Astrocyte (in vitro differentiated cells and primary cell): ENCODE measurements around the gene DDRGK1. TPM values are rescaled to one million over a fixed set of nuclear protein-coding genes. Genes with fewer than 3 reads are reported as not detected.

Source experiments
- DNase-seq: peaks from one replicate; pipeline ENCODE4 v3.0.0-alpha.2; 2010; ENCODE audit warnings: low read depth
- FAIRE-seq: peaks from 2 replicates; lab custom pipeline; 2011; peaks lifted over from hg19 to GRCh38; lab: Jason Lieb, UNC
- H2AFZ ChIP-seq: 2 replicates; pipeline ENCODE4 v1.6.0; 2012; ENCODE audit warnings: low read depth, low read length, inconsistent platforms
- H3K27ac ChIP-seq: 2 replicates; pipeline ENCODE4 v1.5.1; 2011; ENCODE audit warnings: low read depth, low read length, inconsistent platforms
- H3K27me3 ChIP-seq: 2 replicates; pipeline ENCODE4 v1.6.0; 2011; ENCODE audit warnings: low read length, inconsistent platforms; ENCODE audit not compliant: insufficient read depth
- H3K36me3 ChIP-seq: 2 replicates; pipeline ENCODE4 v1.5.1; 2011; ENCODE audit warnings: low read length, inconsistent platforms; ENCODE audit not compliant: insufficient read depth
- H3K4me1 ChIP-seq: 2 replicates; pipeline ENCODE4 v1.5.1; 2011; ENCODE audit warnings: low read length, inconsistent platforms; ENCODE audit not compliant: insufficient read depth
- H3K4me2 ChIP-seq: 2 replicates; pipeline ENCODE4 v1.6.0; 2012; ENCODE audit warnings: low read length, inconsistent platforms
- H3K4me3 ChIP-seq: 2 replicates; pipeline ENCODE4 v1.5.1; 2011; ENCODE audit warnings: low read depth, mild to moderate bottlenecking, low read length, inconsistent platforms; ENCODE audit not compliant: insufficient read depth
- H3K79me2 ChIP-seq: 2 replicates; pipeline ENCODE4 v1.6.0; 2012; ENCODE audit warnings: mild to moderate bottlenecking, low read length, inconsistent platforms; ENCODE audit not compliant: insufficient read depth
- H3K9ac ChIP-seq: 2 replicates; pipeline ENCODE4 v1.6.0; 2012; ENCODE audit warnings: mild to moderate bottlenecking, low read length, inconsistent platforms
- H3K9me3 ChIP-seq: 2 replicates; pipeline ENCODE4 v1.5.1; 2012; ENCODE audit warnings: low read depth, mild to moderate bottlenecking, low read length, inconsistent platforms; ENCODE audit not compliant: insufficient read depth
- H4K20me1 ChIP-seq: 2 replicates; pipeline ENCODE4 v1.6.0; 2012; ENCODE audit warnings: low read length, inconsistent platforms; ENCODE audit not compliant: insufficient read depth
- H3K27ac Mint-ChIP-seq: one replicate; pipeline ENCODE4 v1.8.0; 2021; ENCODE audit warnings: mild to moderate bottlenecking, mixed read lengths; ENCODE audit not compliant: unreplicated experiment
- H3K27me3 Mint-ChIP-seq: one replicate; pipeline ENCODE4 v1.8.0; 2021; ENCODE audit warnings: low read depth, mixed read lengths; ENCODE audit not compliant: unreplicated experiment
- H3K36me3 Mint-ChIP-seq: one replicate; pipeline ENCODE4 v1.8.0; 2021; ENCODE audit warnings: low read depth, mixed read lengths; ENCODE audit not compliant: unreplicated experiment
- H3K4me1 Mint-ChIP-seq: one replicate; pipeline ENCODE4 v1.8.0; 2021; ENCODE audit warnings: low read depth, mixed read lengths; ENCODE audit not compliant: unreplicated experiment
- H3K4me3 Mint-ChIP-seq: one replicate; pipeline ENCODE4 v1.8.0; 2021; ENCODE audit warnings: mild to moderate bottlenecking, moderate library complexity, mixed read lengths; ENCODE audit not compliant: unreplicated experiment
- H3K9me3 Mint-ChIP-seq: one replicate; pipeline ENCODE4 v1.8.0; 2021; ENCODE audit warnings: mild to moderate bottlenecking, mixed read lengths; ENCODE audit not compliant: unreplicated experiment
- CTCF ChIP-seq: IDR thresholded peaks from 2 replicates; pipeline ENCODE4 v1.5.1; 2011; ENCODE audit warnings: low read depth, mild to moderate bottlenecking, inconsistent platforms, low read length, moderate library complexity; ENCODE audit not compliant: insufficient read depth
- EZH2 ChIP-seq: IDR thresholded peaks from 2 replicates; pipeline ENCODE4 v1.6.1; 2012; ENCODE audit warnings: mild to moderate bottlenecking, low read length, inconsistent platforms; ENCODE audit not compliant: insufficient read depth
- total RNA-seq: library from RNA; stranded (reverse); gene quantifications from 2 replicates; pipeline ENCODE4 v1.2.1, GENCODE V29; 2021

DDRGK1 gene
- total RNA-seq, 1 donor from 2014 or later, result 36.7 TPM

- no peaks in the 10 kb centered on the region for H3K9me3 Mint-ChIP-seq
- peaks cover 14% of the 10 kb centered on the region for H3K27me3 Mint-ChIP-seq
- peaks cover 3% of the 10 kb centered on the region for H3K36me3 Mint-ChIP-seq
- H3K79me2 ChIP-seq, result no peaks in the 10 kb centered on the region
- H3K4me1 Mint-ChIP-seq, result peaks cover 3% of the 10 kb centered on the region
- peaks cover 19% of the 10 kb centered on the region for H3K4me1 ChIP-seq
- no peak for FAIRE-seq
- peaks cover 15% of the 10 kb centered on the region for H4K20me1 ChIP-seq
- no peak overlapping the region for H3K27ac Mint-ChIP-seq
- no peak overlapping the region for H2AFZ ChIP-seq
- H3K27me3 ChIP-seq, result peaks cover 7% of the 10 kb centered on the region
- no peak overlapping the region for H3K4me2 ChIP-seq
- DNase-seq, result no peak
- H3K36me3 ChIP-seq, result no peaks in the 10 kb centered on the region
- no peak overlapping the region for H3K27ac ChIP-seq
- H3K9ac ChIP-seq, result no peak overlapping the region
- H3K9me3 ChIP-seq, result no peaks in the 10 kb centered on the region
- peak overlapping the region; percentile 89 for H3K4me3 Mint-ChIP-seq
- no peak overlapping the region for H3K4me3 ChIP-seq
- no peak for TF ChIP-seq CTCF
- no peak for TF ChIP-seq EZH2
These were observed 32.9 kb downstream of the DDRGK1 start for GRCh38 chr20:3171391-3172125.

- H3K9me3 Mint-ChIP-seq, result no peaks in the 10 kb centered on the region
- FAIRE-seq (no peak), DNase-seq (no peak)
- H3K4me3 ChIP-seq, result no peak overlapping the region
- peaks cover 15% of the 10 kb centered on the region for H4K20me1 ChIP-seq
- no peaks in the 10 kb centered on the region for H3K79me2 ChIP-seq
- peaks cover 14% of the 10 kb centered on the region for H3K27me3 Mint-ChIP-seq
- H2AFZ ChIP-seq, result no peak overlapping the region
- H3K9ac ChIP-seq, result no peak overlapping the region
- no peak overlapping the region for H3K27ac ChIP-seq
- peaks cover 8% of the 10 kb centered on the region for H3K4me1 ChIP-seq
- peak overlapping the region; percentile 20 for H3K4me3 Mint-ChIP-seq
- H3K9me3 ChIP-seq, result no peaks in the 10 kb centered on the region
- H3K4me1 Mint-ChIP-seq, result no peaks in the 10 kb centered on the region
- peak overlapping the region; percentile 50 for H3K27ac Mint-ChIP-seq
- peaks cover 3% of the 10 kb centered on the region for H3K36me3 Mint-ChIP-seq
- H3K36me3 ChIP-seq, result no peaks in the 10 kb centered on the region
- H3K27me3 ChIP-seq, result peaks cover 7% of the 10 kb centered on the region
- TF ChIP-seq EZH2 (no peak), CTCF (no peak)
- no peak overlapping the region for H3K4me2 ChIP-seq
These were observed 35.5 kb downstream of the DDRGK1 start for GRCh38 chr20:3168829-3169590.
